Stimulated activated CD8-positive, alpha-beta memory T cell treated with anti-CD3 and anti-CD28 coated beads, Interleukin-2, amount 100 ng/mL, for 1 hour (primary cell): ENCODE results near the gene ZNHIT1.
"Not testable (repeated sequence)": the region's sequence is repeated elsewhere in the genome, so short reads cannot be mapped to it uniquely, and the experiment has no call there.

Source experiments
- DNase-seq, 2 donors: peaks; one replicate each; pipeline ENCODE4 v3.0.0-alpha.2; 2020; ENCODE audit warnings: low read depth in 2 of 2

ZNHIT1 gene

DNA sequence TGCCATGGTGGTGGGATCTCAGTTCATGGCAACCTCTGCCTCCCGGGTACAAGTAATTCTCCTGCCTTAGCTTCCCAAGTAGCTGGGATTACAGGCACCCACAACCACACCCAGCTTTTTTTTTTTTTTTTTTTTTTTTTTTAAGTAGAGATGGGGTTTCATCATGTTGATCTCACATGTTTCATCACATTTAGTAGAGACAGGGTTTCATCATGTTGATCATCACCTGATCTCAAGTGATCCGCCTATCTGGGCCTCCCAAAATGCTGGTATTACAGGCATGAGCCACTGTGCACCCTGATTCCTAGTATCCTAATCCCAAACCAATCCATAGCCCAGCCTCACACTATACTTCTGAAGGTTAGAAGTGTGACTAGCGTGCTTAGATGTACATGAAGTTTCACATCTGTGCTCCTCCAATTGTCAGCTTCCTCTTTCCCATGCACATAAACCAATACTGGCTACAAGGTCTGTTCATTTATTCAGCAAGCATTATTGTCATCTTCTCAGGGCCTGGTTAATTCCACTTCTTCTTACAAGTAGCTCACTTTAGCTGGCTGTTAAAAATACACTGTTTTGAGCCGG is 31.0 kb upstream of the ZNHIT1 start:
- no peak for DNase-seq

DNA sequence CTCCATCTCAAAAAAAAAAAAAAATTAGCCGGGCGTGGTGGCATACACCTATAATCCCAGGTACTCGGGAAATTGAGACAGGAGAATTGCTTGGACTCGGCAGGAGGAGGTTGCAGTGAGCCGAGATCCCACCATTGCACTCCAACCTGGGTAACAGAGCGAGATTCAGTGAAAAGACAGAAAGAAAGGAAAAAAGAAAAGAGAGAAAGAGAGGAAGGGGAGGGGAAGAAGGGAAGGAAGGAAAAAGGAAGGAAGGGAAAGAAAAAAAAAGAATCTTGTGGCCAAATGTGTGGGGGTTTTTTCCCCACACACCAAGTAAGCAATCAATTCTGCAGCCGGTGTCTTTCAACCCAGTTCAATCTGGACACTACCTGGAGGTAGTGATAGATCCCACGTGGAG is 28.9 kb upstream of the ZNHIT1 start:
- no peak for DNase-seq

DNA sequence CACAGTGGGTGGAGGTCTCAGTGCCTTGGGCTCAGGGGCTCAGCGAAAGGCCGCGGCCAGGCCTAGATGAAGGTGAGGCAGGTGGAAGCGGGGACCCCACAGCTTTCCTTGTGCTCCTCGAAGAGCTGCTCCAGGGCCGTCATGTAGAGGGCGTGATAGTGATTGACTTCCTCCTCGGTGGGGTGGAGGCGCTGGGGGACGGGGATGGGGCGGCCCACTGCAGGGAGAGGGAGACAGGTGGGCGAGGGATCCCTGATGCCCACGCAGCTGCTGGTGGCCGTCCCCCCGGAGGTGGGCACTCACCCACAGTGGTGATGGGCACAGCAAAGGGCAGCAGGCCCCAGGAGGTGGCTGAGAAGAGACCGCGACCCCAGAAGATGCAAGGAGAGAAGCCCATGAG is 22.1 kb upstream of the ZNHIT1 start:
- DNase-seq: no peak

DNA sequence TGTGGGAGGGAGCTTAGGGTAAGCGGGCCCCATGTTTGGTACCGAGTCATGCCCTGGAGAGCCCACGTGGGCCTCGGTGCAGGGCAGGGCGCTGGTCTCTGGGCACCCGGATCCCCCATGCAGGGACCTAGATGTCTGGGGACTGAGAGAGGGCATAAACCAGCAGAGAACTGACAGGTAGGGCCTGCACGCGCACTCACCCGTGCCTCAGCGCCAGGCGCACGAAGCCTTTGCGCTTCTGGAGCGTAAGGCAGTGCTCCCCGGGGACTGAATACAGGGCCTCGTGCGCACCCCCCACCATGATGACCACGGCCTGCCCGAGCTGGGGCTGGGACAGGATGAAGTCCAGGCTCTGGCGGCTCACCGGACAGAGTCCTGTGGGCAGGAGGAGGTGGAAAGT is 20.0 kb upstream of the ZNHIT1 start:
- DNase-seq: no peak

DNA sequence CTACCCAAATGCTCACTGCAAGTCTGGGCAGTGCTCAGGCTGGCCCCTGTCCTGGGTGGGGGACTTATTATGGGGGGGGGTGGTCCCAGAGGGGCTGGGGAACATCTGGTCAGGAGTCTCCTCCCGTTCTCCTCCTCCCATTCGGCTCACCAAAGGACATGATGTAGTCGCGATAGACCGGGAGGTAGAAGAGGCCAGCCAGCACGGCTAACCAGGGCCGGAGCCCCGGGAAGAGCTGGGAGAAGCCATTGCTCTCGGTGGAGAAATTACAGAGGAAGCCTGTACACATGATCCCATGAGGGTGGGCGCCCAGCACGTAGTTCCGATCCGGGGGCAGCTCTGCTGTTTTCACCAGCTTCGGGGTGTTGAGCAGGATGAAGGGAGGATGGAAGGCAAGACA is 19.5 kb upstream of the ZNHIT1 start:
- DNase-seq: no peak

DNA sequence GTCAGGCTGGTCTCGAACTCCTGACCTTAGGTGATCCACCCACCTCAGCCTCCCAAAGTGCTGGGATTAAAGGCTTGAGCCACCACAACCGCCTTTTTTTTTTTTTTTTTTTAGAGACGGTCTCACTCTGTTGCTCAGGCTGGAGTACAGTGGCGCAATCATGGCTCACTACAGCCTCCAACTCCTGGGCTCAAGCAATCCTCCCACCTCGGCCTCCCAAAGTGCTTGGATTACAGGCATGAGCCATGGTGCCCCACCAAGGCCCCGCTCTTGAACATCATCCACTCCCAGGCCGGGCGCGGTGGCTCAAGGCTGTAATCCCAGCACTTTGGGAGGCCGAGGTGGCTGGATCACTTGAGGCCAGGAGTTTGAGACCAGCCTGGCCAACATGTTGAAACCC is 18.4 kb upstream of the ZNHIT1 start:
- DNase-seq: not testable (repeated sequence)

DNA sequence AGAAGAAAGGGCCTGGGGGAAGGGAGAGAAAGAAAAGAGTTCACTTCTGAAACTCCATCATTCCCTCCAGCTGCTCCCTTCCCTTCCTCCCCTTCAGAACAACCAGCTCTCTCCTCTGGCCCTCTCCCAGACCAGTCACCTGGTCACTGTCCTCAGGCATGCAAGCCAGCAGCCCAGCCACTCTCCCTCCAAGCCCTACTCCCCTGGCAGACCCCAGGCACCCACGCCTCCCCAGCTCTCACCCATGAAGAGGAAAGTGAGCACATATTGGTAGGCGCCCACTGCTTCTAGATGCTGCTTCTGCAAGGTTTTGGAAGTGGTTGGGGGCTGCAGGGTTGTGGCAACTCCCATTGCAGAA is 17.5 kb upstream of the ZNHIT1 start:
- no peak for DNase-seq

DNA sequence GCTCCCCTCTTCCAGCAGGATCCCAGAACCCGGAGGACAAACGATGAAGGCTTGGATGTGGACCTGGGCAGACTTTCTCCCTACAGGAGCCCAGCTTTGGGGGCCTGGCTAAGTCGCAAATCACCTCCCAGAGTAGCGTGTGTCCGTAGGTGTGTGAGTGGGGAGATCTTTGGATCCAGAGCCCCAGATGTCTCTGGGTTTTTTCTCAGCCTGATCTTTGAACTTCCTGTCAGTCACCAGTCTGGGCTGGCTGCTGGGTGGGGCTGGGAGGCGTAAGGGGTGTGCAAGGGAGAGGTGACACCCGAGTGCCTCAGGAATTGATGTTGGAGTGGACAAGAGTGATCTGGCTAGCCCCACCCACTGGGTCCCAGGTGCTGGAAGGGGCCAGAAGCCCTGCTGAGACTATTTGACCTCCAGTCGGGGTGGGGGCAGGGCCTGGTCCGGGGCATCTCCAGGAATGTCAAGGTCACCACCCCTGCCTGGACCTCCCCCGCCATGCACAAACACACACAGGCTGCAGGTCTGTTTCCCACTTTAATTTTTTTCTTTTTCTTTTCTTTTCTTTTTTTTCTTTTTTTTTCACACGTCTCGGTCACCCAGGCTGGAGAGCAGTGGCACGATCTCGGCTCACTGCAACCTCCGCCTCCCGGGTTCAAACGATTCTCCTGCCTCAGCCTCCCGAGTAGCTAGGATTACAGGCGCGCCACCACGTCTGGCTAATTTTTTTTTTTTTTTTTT is 16.9 kb upstream of the ZNHIT1 start, which contains the start of gene MOGAT3:
Gene MOGAT3 (minus strand): TSS at position 175 of the 738 bp plus-strand sequence. CDS start 182 bp downstream, outside the sequence.
- DNase-seq: no peak

DNA sequence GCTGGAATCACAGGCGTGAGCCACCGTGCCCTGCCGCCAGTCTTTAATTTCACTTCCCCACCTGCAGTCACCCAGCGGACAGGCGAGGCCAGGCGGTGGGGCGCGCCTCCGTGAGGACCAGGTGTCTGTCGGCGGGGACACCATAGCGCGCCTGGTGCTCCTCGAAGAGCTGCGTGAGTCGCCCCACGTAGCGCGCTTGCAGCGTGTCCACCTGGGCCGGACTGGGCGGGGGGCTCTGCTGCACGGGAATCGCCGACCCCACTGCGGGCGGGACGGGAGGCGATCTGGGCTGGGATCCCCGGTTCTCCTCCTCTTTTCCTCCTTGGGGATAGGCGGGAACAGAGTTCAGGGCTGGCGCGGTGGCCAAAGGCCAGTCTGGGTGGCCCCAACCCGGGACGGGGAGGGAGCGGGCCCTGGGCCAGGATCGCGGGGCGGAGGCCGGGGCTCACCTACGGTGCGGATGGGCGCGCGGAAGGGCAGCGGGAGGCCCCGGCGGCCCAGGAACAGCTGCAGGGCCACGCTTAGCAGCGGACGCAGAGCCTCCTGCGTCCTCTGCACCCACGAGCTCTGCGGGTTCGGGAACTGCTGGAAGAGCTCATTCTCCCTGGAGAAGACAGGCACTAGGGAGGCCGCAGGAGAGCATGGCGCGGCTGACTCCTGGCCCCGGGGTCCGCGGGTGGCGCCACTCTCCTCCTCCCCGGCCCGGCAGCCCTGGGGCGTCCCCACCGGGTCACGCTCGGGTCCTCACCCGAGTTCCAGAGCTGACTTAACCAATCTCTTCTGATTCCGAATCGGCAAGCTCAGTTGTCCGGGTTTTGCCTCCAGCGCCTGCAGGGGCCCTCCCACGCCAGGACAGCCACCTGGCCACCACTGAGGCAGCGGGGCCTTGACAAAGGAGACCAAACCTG is 16.0 kb upstream of the ZNHIT1 start:
- DNase-seq: no peak

DNA sequence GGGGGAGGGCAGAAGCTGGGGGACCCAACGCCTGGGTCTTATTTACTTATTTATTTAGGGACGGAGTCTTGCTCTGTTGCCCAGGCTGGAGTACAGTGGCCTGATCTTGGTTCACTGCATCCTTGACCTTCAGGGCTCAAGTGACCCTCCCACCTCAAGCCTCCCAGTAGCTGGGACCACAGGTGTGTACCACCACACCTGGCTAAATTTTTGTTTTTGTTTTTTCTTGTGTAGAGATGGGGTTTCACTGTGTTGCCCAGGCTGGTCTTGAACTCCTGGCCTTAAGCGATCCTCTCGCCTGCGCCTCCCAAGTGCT is 15.4 kb upstream of the ZNHIT1 start:
- no peak for DNase-seq

DNA sequence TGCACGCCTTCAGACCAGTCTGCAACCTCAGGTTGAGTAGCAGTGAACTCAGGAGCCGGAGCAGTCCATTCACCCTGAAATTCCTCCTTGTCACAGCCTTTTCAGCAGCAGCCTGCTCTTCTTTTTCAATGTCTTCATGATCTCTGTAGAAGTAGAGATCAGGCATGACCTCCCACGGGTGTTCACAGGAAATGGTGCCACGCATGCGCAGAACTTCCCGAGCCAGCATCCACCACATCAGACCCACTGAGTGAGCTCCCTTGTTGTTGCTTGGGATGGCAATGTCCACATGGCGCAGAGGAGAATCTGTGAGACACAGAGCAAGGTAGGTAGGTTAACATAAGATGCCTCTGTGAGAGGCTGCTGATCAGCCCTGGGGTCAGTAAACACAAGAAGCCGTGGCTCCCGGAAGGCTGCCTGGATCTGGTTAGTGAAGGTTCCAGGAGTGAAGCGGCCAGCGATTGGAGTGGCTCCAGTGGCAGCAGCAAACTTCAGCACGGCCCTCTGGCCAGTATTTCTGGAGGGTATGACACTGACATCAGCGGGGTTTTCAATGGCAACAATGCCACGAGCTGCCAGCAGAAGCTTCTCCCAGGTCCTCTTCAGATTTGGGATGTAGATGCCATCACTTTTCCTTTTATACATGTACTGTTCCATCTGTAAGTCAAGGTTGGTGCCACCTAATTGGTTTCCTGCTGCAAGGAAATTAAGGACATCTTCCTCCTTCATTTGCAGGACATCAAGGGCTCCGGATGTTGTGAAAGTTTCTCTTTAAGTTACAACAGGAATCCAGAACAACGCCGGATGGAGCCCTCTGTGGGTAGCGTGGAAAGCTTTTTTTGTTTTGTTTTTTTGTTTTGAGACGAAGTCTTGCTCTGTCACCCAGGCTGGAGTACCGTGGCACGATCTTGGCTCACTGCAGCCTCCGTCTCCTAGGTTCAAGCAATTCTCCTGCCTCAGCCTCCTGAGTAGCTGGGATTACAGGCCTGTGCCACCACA is 13.9 kb upstream of the ZNHIT1 start:
- not testable (repeated sequence) for DNase-seq

DNA sequence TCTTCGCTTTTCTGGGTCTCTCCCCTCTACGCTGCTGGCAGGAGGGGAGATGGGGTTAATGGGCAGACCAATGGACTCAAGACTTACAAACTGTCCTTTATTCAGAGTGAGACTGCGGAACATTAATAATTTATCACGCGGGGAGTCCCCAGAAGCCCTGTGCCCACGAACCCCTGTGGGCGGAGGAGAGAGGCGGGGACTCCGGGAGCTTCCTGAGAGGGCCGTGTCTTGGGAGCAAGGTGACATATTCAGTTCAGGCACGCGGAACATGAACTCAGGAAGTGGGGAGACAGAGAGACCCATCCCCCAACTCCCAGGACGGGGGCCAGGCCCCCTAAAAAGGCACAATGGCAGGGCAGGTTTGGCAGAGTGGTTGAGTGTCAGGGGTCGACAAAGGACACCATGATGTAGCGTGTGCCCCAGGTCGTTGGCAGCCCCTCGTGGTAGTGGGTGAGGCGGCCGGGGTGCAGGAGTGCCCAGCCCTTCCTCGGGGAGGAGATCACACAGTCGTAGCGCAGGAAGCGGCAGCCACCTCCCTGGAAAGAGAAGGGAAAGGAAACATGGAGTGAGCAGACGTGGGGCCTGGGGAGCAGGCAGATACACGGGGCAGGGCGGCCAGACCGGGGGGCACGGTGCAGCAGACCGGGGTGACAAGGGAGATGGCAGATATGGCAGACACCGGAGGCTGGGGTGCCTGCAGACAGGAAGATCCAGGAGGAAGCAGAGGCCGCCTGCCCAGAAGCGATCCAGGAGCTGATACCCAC is 11.9 kb upstream of the ZNHIT1 start:
- DNase-seq: no peak

DNA sequence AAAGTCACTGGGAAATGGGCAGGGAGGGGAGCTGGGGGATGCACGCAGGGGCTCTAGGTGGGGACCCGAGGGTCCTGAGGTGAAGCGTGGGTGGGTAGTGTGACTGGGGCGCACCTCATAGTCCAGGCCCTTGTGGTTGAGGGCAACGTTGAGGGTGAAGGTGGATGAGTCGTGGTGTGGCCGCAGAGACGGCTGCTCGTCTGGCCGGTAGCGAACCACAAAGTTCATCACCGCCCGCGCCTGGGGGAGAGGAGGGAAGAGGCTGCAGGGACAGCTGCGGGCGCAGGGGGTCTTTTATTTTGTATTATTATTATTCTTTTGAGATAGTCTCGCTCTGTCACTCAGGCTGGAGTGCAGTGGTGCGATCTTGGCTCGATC is 11.3 kb upstream of the ZNHIT1 start:
- no peak for DNase-seq

DNA sequence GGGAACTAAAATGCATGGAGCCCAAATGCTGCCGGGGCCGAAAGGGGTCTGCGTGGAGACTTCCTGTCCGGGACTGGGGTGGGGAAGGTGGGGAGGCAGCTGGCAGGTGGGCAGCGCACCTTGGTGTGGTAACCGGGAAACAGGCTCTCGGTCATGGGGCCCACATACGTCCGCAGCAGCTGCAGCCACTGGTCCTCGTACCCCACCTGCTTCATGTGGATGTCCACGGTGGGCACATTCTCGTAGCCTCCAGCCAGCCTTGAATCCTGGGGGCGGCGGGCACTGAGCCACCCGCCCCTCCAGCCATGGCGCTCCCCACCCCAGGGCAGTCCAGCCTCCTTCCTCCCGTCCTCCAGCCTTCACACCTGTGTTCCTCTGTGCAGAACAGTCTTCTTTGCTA is 10.5 kb upstream of the ZNHIT1 start:
- DNase-seq: no peak

DNA sequence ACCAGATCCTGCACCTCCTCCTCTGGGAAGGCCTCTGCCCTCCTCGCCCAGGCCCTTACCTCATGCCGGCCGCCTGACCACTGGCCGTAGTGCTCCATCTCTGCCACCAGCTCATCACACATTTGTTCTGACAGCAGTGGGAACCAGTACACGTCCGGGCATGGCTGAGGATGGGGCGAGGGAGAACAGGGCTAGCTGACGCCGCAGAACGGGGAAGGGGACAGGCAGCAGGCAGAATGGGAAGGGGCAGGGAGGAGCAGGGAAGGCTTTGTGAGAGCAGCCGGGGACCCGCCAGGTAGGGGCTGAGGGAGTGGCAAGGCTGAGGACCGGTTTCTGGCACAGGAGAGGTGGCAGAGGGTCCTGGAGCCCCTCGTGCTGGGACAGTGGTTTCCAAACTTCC is 9.2 kb upstream of the ZNHIT1 start:
- no peak for DNase-seq

DNA sequence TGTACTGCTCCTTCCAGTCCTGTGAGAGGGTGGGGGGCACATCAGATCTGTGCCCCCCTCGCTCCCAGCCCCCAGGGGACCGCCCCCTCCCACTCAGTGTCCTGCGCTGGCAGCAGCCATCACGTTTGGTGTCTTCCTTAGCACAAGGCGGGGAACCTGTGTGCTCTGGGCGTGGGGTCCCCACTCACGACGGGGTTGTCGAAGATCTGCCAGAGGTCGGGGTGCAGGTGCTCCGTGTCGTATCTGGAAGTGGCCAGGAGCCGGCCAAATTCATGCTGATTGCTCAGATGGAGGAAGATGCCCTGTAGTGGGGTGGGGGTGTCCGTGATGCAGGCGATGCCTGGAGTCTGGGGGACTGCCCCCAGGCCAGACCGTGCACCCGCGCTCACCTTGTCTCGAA is 7.8 kb upstream of the ZNHIT1 start:
- no peak for DNase-seq

DNA sequence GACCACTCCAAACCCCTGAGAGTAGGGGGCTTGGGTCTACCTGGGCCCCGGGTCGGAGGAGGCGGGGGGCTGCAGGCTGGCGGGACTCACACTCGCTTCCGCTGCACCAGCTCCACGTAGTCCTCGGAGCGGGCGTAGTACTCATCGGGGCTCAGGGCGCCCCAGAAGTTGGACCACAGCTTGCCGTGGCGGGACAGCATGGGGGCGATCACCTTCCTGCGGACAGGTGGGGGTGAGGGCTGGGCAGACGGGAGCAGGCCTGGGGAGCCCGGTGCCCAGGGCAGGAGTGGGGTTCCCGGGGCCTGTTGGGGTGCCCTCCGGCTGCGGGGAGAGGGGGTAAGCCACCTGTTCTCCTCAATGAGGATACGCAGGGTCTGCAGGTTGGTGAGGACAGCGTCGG is 6.5 kb upstream of the ZNHIT1 start:
- no peak for DNase-seq

DNA sequence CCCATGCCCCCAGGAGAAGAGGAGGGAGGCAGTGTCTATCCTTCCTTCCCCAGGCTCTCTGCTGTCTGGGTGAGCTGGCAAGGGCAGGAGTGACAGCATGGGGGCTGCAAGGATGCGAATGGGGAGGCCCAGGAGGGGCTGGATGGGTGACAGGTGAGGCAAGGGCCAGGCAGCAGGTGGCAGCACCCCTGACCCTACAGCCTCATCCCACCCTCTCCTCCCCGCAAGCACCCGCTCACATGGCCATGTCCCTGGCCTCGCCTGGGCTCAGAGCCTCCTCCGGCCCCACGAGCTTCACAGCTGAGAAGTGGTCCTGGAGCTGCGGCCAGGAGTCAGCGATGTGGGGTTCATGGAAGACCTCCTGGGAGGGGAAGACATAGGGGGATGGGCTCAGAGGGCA is 6.0 kb upstream of the ZNHIT1 start:
- no peak for DNase-seq

DNA sequence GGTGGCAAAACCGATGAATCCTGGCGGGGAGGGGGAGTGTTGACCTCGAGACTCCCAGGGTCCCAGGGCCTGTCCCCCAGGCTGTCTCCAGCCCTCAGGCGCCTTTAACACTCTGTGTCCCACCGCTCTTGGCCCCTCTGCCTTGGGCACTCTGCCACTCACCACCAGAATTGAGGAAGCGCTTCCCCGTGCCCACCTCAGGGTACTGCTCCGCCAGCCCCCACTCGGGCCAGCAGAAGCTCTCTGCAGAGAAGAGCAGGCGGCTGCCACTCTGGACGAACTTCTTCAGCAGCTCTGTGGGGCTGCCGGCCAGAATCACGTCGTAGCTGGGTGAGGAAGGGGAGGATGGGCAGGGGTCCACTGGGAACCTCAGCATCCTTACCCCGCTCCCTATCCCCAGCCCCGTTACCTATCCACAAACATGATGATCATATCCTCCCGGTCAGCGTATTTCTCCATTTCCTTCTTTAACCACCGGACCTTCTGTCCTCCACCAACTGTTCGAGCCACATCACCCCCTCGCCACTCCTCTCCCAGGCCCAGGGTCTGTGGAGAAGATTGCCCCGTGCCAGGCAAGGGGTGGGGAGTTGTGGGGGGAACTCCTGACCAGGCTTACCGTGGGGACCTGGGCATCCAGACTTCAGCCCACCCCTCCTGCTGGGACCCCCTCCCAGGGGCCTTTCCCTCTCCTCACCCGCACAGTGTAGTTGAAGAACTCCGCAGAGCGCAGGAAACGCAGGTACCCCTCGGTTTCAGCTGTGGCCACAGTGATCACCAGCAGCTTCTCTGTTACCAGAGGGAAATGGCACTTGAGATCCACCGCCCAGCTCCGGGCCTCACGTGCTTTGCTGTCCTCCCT is 1.7 kb upstream of the ZNHIT1 start:
- no peak for DNase-seq

DNA sequence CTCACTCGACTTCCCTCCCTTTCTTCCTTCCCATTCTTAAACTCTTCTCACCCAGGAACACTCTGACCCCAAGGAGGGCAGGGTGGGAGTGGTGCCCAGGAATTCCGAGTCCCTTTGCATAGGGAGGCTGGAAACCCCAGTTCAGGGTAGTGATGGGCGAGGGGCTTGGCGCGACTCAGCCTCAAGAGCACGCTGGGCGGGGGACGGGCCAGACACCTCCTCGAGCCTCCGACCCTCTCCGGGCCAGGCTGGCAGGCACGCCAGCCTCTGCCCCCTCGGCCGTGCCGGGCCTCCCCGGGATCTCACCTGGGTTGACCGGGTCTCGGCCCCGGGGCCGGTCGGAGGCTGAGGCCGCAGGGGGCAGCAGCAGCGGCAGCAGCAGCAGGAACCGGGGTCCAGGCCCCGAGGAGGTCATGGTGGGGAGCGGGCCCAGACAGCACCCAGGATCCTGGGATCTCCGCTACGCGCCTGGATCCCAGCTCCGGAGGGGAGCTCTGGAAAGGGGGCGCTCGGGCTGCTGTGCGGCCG is 1.0 kb upstream of the ZNHIT1 start:
- no peak for DNase-seq
